Small intestine (tissue), 7 donors: ENCODE measurements around the gene AKR7A2. TPM values are rescaled to one million over a fixed set of nuclear protein-coding genes. Genes with fewer than 3 reads are reported as not detected.
"Not testable (repeated sequence)": the region's sequence is repeated elsewhere in the genome, so short reads cannot be mapped to it uniquely, and the experiment has no call there.

Experiments
- DNase-seq, 2 donors: peaks; one replicate each; pipeline versions ENCODE4 v3.0.0 to v3.0.0-alpha.2; 2013
- FAIRE-seq: peaks from 2 replicates; lab custom pipeline; 2012; peaks lifted over from hg19 to GRCh38; lab: Jason Lieb, UNC
- H3K27ac ChIP-seq, 3 donors: one replicate each; pipeline ENCODE4 v1.5.1; 2013; ENCODE audit warnings: low read length in 2 of 3, mild to moderate bottlenecking in 2 of 3, control low read depth in 1 of 3, inconsistent platforms in 1 of 3, low read depth in 1 of 3, moderate library complexity in 1 of 3
- H3K27me3 ChIP-seq, 3 donors: one replicate each; pipeline ENCODE4 v1.6.1; 2013; ENCODE audit warnings: low read length in 3 of 3, inconsistent platforms in 1 of 3; ENCODE audit not compliant: control insufficient read depth in 3 of 3, insufficient read depth in 3 of 3
- H3K36me3 ChIP-seq, 3 donors: one replicate each; pipeline ENCODE4 v1.6.1; 2013; ENCODE audit warnings: low read length in 3 of 3, inconsistent platforms in 1 of 3, low read depth in 1 of 3, mild to moderate bottlenecking in 1 of 3, moderate library complexity in 1 of 3; ENCODE audit not compliant: control insufficient read depth in 3 of 3, insufficient read depth in 2 of 3
- H3K4me1 ChIP-seq, 3 donors: one replicate each; pipeline ENCODE4 v1.6.1; 2013; ENCODE audit warnings: low read length in 2 of 3, inconsistent platforms in 1 of 3, low read depth in 1 of 3, mild to moderate bottlenecking in 1 of 3, moderate library complexity in 1 of 3; ENCODE audit not compliant: control insufficient read depth in 3 of 3, insufficient read depth in 2 of 3
- H3K4me3 ChIP-seq, 3 donors: one replicate each; pipeline ENCODE4 v1.5.1; 2013; ENCODE audit warnings: low read length in 3 of 3, control low read depth in 1 of 3, inconsistent platforms in 1 of 3, low read depth in 1 of 3, mild to moderate bottlenecking in 1 of 3, moderate library complexity in 1 of 3
- H3K9me3 ChIP-seq, 2 donors: one replicate each; pipeline ENCODE4 v1.6.1; 2013; ENCODE audit warnings: low read depth in 1 of 2, low read length in 1 of 2; ENCODE audit not compliant: control insufficient read depth in 2 of 2, insufficient read depth in 1 of 2
- WGBS, 3 donors: extraction: QIAGEN DNeasy Blood & Tissue Kit; methylation state at CpG; one replicate each; pipeline ENCODE4 v1.1.7; 2013; 5-methylcytosine and 5-hydroxymethylcytosine counted together
- polyA plus RNA-seq, 4 donors: library from polyadenylated mRNA; stranded (reverse) in 3 of 4; unstranded in 1 of 4; fragments of 200-250 nt in 3 of 4; fragments of 120-200 nt in 1 of 4; gene quantifications; one replicate each; pipeline versions ENCODE4 v1.2.1 to v1.2.3, GENCODE V29; 2013
- donor health status: healthy with polysubstance abuse.
- donor health status: control.
- donor health status: control.
- donor health status: Bipolar disorder and iron deficiency.
- donor health status: healthy.

Gene AKR7A2
- polyA plus RNA-seq, 4 donors, result 73.2 to 153 (median 119) TPM

GRCh38 chr1:19269427-19270342, 42.3 kb downstream of the AKR7A2 start:
- peak overlapping the region in 1 of 3 donors; percentile 90 for H3K27ac ChIP-seq
- H3K4me1 ChIP-seq, result peaks cover 0 to 26% (median 2%) of the 10 kb centered on the region in 3 donors
- FAIRE-seq, result not testable (repeated sequence)

DNA sequence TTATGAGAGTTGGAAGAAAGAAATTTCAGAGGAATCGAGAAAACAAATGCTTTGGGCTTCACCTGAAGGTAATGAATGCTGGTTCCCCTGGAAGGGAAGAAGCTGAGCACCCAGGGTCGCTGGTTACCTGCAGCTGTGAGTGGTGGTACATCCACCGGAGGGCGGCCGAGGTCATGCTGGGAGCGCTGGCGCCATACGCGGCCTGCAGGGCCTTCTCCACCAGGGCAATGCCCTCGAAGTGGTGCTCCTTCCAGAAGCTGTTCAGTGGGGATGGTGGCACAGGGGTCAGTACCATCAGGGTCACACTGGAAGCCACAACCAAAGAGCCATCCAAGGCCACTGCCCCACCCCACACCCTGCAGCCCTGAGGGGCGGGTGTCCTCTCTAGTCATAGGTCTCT, 43.5 kb downstream of the AKR7A2 start:
- H3K4me1 ChIP-seq, result peaks cover 0 to 20% (median 0%) of the 10 kb centered on the region in 3 donors
- FAIRE-seq (no peak), DNase-seq (no peak)
- H3K27ac ChIP-seq, result no peak overlapping the region
- no peaks in the 10 kb centered on the region for H3K27me3 ChIP-seq
- WGBS, 3 donors, result 83 to 92% (median 87%) methylated on average over 11 of the region's 11 CpGs
- H3K4me3 ChIP-seq, result no peak overlapping the region
- peaks cover 2 to 39% (median 20%) of the 10 kb centered on the region in 3 donors for H3K36me3 ChIP-seq
- no peaks in the 10 kb centered on the region for H3K9me3 ChIP-seq

More at GRCh38 chr1:19269427-19270342, 42.3 kb downstream of the AKR7A2 start:
- DNase-seq, H3K9me3 ChIP-seq, H3K4me3 ChIP-seq, H3K27me3 ChIP-seq: not testable (repeated sequence)
- H3K36me3 ChIP-seq, result peaks cover 2 to 39% (median 22%) of the 10 kb centered on the region in 3 donors
- WGBS, 3 donors, result 31 to 59% (median 54%) methylated on average over 4 to 9 of the region's 9 CpGs

DNA sequence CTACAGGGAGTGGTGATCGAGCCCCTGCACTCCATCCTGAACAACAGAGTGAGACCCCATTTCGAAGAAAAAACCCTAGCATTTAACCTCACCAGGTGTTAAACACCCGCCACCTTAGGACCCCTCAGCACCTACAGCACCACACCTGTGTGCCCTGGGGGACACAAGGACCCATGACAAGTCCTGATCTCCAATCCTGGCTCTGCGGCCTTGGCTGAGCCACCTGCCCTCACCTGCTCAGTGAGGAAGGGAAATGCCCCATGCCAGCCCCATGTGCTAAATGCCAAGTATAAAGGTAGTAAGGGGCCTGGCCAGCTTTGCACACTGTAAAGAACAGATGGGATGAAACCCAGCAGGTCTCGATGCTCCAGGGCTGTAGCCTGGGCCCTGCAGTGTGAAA, 49.2 kb downstream of the AKR7A2 start:
- 91 to 97% (median 95%) methylated on average over 5 of the region's 5 CpGs for WGBS, 3 donors
- no peak for FAIRE-seq

DNA sequence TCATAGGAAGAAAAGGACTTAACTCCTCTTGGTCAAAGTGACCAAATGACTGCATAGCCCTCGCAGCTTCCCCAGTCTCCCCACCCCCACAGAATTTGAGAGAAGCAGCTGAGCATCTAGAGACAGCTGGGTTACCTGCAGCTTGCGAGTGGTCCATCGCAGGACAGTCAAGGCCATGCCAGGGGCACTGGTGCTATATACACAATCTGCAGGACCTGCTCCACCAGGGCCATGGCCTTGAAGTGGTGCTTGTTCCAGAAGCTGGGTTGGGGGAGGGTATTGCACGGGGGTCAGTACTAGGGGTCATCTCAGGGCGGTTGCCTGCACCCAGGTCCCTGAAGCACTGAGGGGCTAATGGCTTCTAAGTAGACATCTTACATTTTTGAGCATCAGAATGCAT, 49.9 kb downstream of the AKR7A2 start:
- Histone ChIP-seq H3K27ac (no peak overlapping the region), H3K9me3 (no peaks in the 10 kb centered on the region), H3K4me1 (no peaks in the 10 kb centered on the region), H3K4me3 (no peak overlapping the region), H3K27me3 (no peaks in the 10 kb centered on the region), H3K36me3 (peaks cover 19 to 58% (median 23%) of the 10 kb centered on the region in 3 donors)
- FAIRE-seq (no peak), DNase-seq (no peak)
- 79 to 84% (median 83%) methylated on average over 5 of the region's 5 CpGs for WGBS, 3 donors

More for the DNA sequence above, 49.2 kb downstream of the AKR7A2 start:
- no peaks in the 10 kb centered on the region for H3K27me3 ChIP-seq
- H3K9me3 ChIP-seq, result no peaks in the 10 kb centered on the region
- no peak overlapping the region for H3K4me3 ChIP-seq
- peaks cover 15 to 53% (median 23%) of the 10 kb centered on the region in 3 donors for H3K36me3 ChIP-seq
- no peak overlapping the region for H3K27ac ChIP-seq
- DNase-seq, result no peak
- H3K4me1 ChIP-seq, result no peaks in the 10 kb centered on the region

GRCh38 chr1:19260211-19261138, 51.5 kb downstream of the AKR7A2 start:
- no peaks in the 10 kb centered on the region for H3K4me1 ChIP-seq
- no peak for FAIRE-seq
- no peaks in the 10 kb centered on the region for H3K9me3 ChIP-seq
- H3K36me3 ChIP-seq, result peaks cover 20 to 68% (median 24%) of the 10 kb centered on the region in 3 donors
- DNase-seq, result peak in 1 of 2 donors; percentile 41
- H3K4me3 ChIP-seq, result no peak overlapping the region
- 69 to 72% (median 69%) methylated on average over 19 to 21 of the region's 21 CpGs for WGBS, 3 donors
- H3K27me3 ChIP-seq, result no peaks in the 10 kb centered on the region
- peak overlapping the region in 1 of 3 donors; percentile 9 for H3K27ac ChIP-seq

- WGBS, 3 donors, result 84 to 91% (median 88%) methylated on average over 10 of the region's 10 CpGs
- Histone ChIP-seq H3K4me3 (no peak overlapping the region), H3K9me3 (no peaks in the 10 kb centered on the region), H3K36me3 (peaks cover 20 to 86% (median 24%) of the 10 kb centered on the region in 3 donors), H3K27me3 (no peaks in the 10 kb centered on the region), H3K27ac (no peak overlapping the region), H3K4me1 (no peaks in the 10 kb centered on the region)
- DNase-seq (no peak), FAIRE-seq (no peak)
Observed at GRCh38 chr1:19258353-19258752, 53.6 kb downstream of the AKR7A2 start.

DNA sequence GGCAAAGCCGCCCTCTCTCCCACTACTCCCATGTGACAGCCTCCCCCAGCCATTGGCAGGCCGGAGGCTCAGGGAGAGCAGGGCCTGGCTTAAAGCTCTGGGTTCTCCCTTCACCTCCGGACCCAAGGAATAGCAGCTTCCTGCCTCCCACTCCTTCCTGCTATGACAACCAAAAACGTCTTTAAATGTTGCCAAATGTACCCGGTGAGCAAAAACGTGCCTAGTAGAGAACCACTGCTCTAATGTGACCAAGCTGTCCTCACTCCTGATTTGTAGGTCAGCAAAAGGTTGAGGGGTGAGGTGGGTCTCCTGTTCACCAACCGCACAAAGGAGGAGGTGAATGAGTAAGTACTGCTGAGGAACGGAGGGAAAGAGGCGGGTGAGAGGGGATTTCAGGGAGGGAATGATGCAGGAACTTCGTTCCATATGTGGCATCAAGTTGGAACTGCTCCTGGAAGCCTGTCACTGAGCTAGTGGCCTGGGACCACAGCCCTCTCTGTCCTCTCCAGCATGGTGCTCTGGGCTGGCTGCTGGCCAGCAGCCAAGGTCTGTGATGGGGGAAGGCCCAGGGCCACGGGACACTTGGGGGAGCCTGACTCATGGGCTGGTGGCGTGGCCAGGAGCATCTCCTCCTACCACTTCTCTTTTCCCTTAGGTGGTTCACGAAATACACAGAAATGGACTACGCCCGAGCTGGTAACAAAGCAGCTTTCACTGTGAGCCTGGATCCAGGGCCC, 54.6 kb downstream of the AKR7A2 start:
- FAIRE-seq (no peak), DNase-seq (no peak)
- WGBS, 3 donors, result 76 to 85% (median 79%) methylated on average over 15 of the region's 15 CpGs
- no peaks in the 10 kb centered on the region for H3K9me3 ChIP-seq
- H3K36me3 ChIP-seq, result peaks cover 20 to 83% (median 23%) of the 10 kb centered on the region in 3 donors
- no peak overlapping the region for H3K4me3 ChIP-seq
- no peaks in the 10 kb centered on the region for H3K27me3 ChIP-seq
- peaks cover 0 to 6% (median 2%) of the 10 kb centered on the region in 3 donors for H3K4me1 ChIP-seq
- no peak overlapping the region for H3K27ac ChIP-seq
